CD4-positive, alpha-beta T cell treated with Interleukin-12 subunit alpha and Interleukin-12 subunit beta, for 1 hour (primary cell): ENCODE measurements around the gene ARIH1.

ENCODE experiments used
- DNase-seq: peaks from one replicate; pipeline ENCODE4 v3.0.0-alpha.2; 2020

Gene ARIH1

GRCh38 chr15:72488558-72488957 is 14.4 kb downstream of the ARIH1 start:
- no peak for DNase-seq

GRCh38 chr15:72489943-72490554 is 15.9 kb downstream of the ARIH1 start:
- no peak for DNase-seq

GRCh38 chr15:72491768-72492167 is 17.6 kb downstream of the ARIH1 start:
- DNase-seq: no peak

- no peak for DNase-seq
Observed at GRCh38 chr15:72492733-72493132, 18.6 kb downstream of the ARIH1 start.

GRCh38 chr15:72493220-72493619 is 19.1 kb downstream of the ARIH1 start:
- no peak for DNase-seq

- no peak for DNase-seq
Observed at GRCh38 chr15:72495007-72495406, 20.9 kb downstream of the ARIH1 start.

GRCh38 chr15:72496783-72497182 is 22.7 kb downstream of the ARIH1 start:
- DNase-seq: no peak

GRCh38 chr15:72497402-72497801 is 23.3 kb downstream of the ARIH1 start:
- DNase-seq: no peak

GRCh38 chr15:72502220-72502809 is 28.2 kb downstream of the ARIH1 start:
- DNase-seq: no peak

GRCh38 chr15:72503147-72503546 is 29.0 kb downstream of the ARIH1 start:
- DNase-seq: peak; percentile 20

GRCh38 chr15:72507402-72508092 is 33.4 kb downstream of the ARIH1 start:
- DNase-seq: no peak

- DNase-seq: no peak
Observed at GRCh38 chr15:72509484-72509883, 35.4 kb downstream of the ARIH1 start.

- DNase-seq: no peak
Observed at GRCh38 chr15:72511536-72511935, 37.4 kb downstream of the ARIH1 start.

GRCh38 chr15:72515591-72516389 is 41.7 kb downstream of the ARIH1 start:
- DNase-seq: no peak

GRCh38 chr15:72516777-72517176 is 42.6 kb downstream of the ARIH1 start:
- DNase-seq: no peak

GRCh38 chr15:72521682-72522081 is 47.6 kb downstream of the ARIH1 start:
- DNase-seq: no peak

GRCh38 chr15:72532991-72533601 is 59.0 kb downstream of the ARIH1 start:
- peak; percentile 44 for DNase-seq

GRCh38 chr15:72534523-72534922 is 60.4 kb downstream of the ARIH1 start:
- DNase-seq: peak; percentile 58

GRCh38 chr15:72535911-72536310 is 61.8 kb downstream of the ARIH1 start:
- DNase-seq: no peak

- no peak for DNase-seq
Observed at GRCh38 chr15:72536506-72536905, 62.4 kb downstream of the ARIH1 start.

- no peak for DNase-seq
Observed at GRCh38 chr15:72538931-72539330, 64.8 kb downstream of the ARIH1 start.

- DNase-seq: no peak
Observed at GRCh38 chr15:72540606-72541237, 66.6 kb downstream of the ARIH1 start.

GRCh38 chr15:72541674-72542073 is 67.5 kb downstream of the ARIH1 start:
- DNase-seq: no peak
